HepG2 (cell line): ENCODE data around the gene PLEKHG5. TPM values are rescaled to one million over a fixed set of nuclear protein-coding genes. Genes with fewer than 3 reads are reported as not detected.

ENCODE experiments used
- ARNTL ChIP-seq: sonication (generic); formaldehyde crosslinking; IDR thresholded peaks from 2 replicates; pipeline ENCODE4 v1.4.0; 2020; ENCODE audit warnings: mild to moderate bottlenecking, missing genetic modification reagents
- BRD4 ChIP-seq: sonication (generic); formaldehyde crosslinking; IDR thresholded peaks from 2 replicates; pipeline ENCODE4 v1.4.0; 2020; ENCODE audit warnings: missing genetic modification reagents
- ELF1 ChIP-seq: sonication (generic); formaldehyde crosslinking; IDR thresholded peaks from 2 replicates; pipeline ENCODE4 v1.4.0; 2020; ENCODE audit warnings: missing genetic modification reagents
- HNF4G ChIP-seq, 2 experiments: sonication (generic) in 1 of 2; formaldehyde crosslinking in 1 of 2; IDR thresholded peaks; 2 replicates each; pipeline versions ENCODE4 v1.4.0 to v1.6.1; 2011 to 2020; ENCODE audit warnings: borderline replicate concordance in 2 of 2, low read depth in 2 of 2, mild to moderate bottlenecking in 2 of 2, low read length in 1 of 2, missing genetic modification reagents in 1 of 2, moderate library complexity in 1 of 2
- IRF2 ChIP-seq: IDR thresholded peaks from 2 replicates; pipeline ENCODE4 v1.6.1; 2018; ENCODE audit warnings: missing genetic modification reagents, missing compliant biosample characterization
- LCORL ChIP-seq, 2 experiments: fragments of 450-650 bp in 1 of 2; sonication (generic) in 1 of 2; formaldehyde crosslinking in 1 of 2; IDR thresholded peaks; 2 replicates each; pipeline versions ENCODE4 v1.5.0 to v1.6.1; 2017 to 2020; ENCODE audit warnings: antibody characterized with exemption in 1 of 2, missing genetic modification reagents in 1 of 2
- NAIF1 ChIP-seq: sonication (generic); formaldehyde crosslinking; IDR thresholded peaks from 2 replicates; pipeline ENCODE4 v1.5.0; 2020; ENCODE audit warnings: mild to moderate bottlenecking, missing genetic modification reagents, borderline replicate concordance
- RAD51 ChIP-seq: fragments of 450-650 bp; IDR thresholded peaks from 2 replicates; pipeline ENCODE4 v1.6.1; 2016; ENCODE audit warnings: borderline replicate concordance
- SAFB2 ChIP-seq: sonication (generic); formaldehyde crosslinking; IDR thresholded peaks from 2 replicates; pipeline ENCODE4 v1.5.1; 2020; ENCODE audit warnings: missing genetic modification reagents, low read depth, mild to moderate bottlenecking, borderline replicate concordance
- YY1 ChIP-seq: IDR thresholded peaks from 2 replicates; pipeline ENCODE4 v1.6.1; 2011; ENCODE audit warnings: low read length, low read depth, moderate library complexity, mild to moderate bottlenecking; ENCODE audit not compliant: insufficient read depth, insufficient replicate concordance
- ZFP90 ChIP-seq: sonication (generic); formaldehyde crosslinking; IDR thresholded peaks from 2 replicates; pipeline ENCODE4 v1.8.0; 2022; ENCODE audit warnings: missing genetic modification reagents, mild to moderate bottlenecking, inconsistent platforms, borderline replicate concordance
- ZFYVE20 ChIP-seq: sonication (generic); formaldehyde crosslinking; IDR thresholded peaks from 2 replicates; pipeline ENCODE4 v1.8.0; 2023; ENCODE audit warnings: low read depth, mild to moderate bottlenecking, moderate library complexity, missing genetic modification reagents, borderline replicate concordance
- ZNF136 ChIP-seq: sonication (generic); formaldehyde crosslinking; IDR thresholded peaks from 2 replicates; pipeline ENCODE4 v1.8.1; 2022; ENCODE audit warnings: low read depth, mild to moderate bottlenecking, moderate library complexity, missing genetic modification reagents
- ZNF160 ChIP-seq: sonication (generic); formaldehyde crosslinking; IDR thresholded peaks from 2 replicates; pipeline ENCODE4 v1.8.0; 2022; ENCODE audit warnings: mild to moderate bottlenecking, inconsistent platforms, missing genetic modification reagents
- ZNF230 ChIP-seq: sonication (generic); formaldehyde crosslinking; IDR thresholded peaks from 2 replicates; pipeline ENCODE4 v1.4.0; 2020; ENCODE audit warnings: mild to moderate bottlenecking, missing genetic modification reagents
- ZNF441 ChIP-seq: sonication (generic); formaldehyde crosslinking; IDR thresholded peaks from 2 replicates; pipeline ENCODE4 v1.7.0; 2021; ENCODE audit warnings: missing genetic modification reagents, borderline replicate concordance
- ZSCAN9 ChIP-seq: IDR thresholded peaks from 2 replicates; pipeline ENCODE4 v1.6.1; 2016; ENCODE audit warnings: borderline replicate concordance
- polyA plus RNA-seq, 8 experiments: library from polyadenylated mRNA; depleted of rRNA in 3 of 8; stranded (reverse) in 7 of 8; unstranded in 1 of 8; fragments of >200 nt; fragmentation: Illumina TruSeq in 4 of 8; extraction: Trizol in 4 of 8; gene quantifications; 2 replicates each; pipeline versions ENCODE4 v1.2.1 to v1.2.3, GENCODE V29; 2011 to 2016; ENCODE audit warnings: low read depth in 4 of 8, missing spikeins in 1 of 8, mixed read lengths in 1 of 8; ENCODE audit not compliant: insufficient read depth in 1 of 8
- total RNA-seq, 5 experiments: library from RNA; depleted of rRNA; stranded (reverse); fragments of >200 nt; fragmentation: Illumina TruSeq; extraction: Trizol; gene quantifications; 2 replicates each; pipeline ENCODE4 v1.2.3, GENCODE V29; 2016; ENCODE audit warnings: low read depth in 1 of 5
- TF ChIP-seq, protein P1 (sequence below): sonication (generic); formaldehyde crosslinking; IDR thresholded peaks from 2 replicates; pipeline ENCODE4 v1.9.0; 2021; ENCODE audit warnings: missing genetic modification reagents, mild to moderate bottlenecking, borderline replicate concordance
- TF ChIP-seq, protein P2 (sequence below): sonication (generic); formaldehyde crosslinking; IDR thresholded peaks from 2 replicates; pipeline ENCODE4 v1.5.1; 2020; ENCODE audit warnings: missing genetic modification reagents, mild to moderate bottlenecking, borderline replicate concordance
- TF ChIP-seq, protein P3 (sequence below): sonication (generic); formaldehyde crosslinking; IDR thresholded peaks from 2 replicates; pipeline ENCODE4 v1.4.0; 2020; ENCODE audit warnings: mild to moderate bottlenecking, missing genetic modification reagents, borderline replicate concordance
- TF ChIP-seq, protein P4 (sequence below): IDR thresholded peaks from 2 replicates; pipeline ENCODE4 v1.6.1; 2016; ENCODE audit warnings: low read depth, control low read depth

The PLEKHG5 gene
- total and polyA plus RNA-seq, 2 of the 13 experiments (the other 11 are each of a cell fraction or from before 2014, with no cell fraction given) = 1.9 to 3.5 TPM

DNA sequence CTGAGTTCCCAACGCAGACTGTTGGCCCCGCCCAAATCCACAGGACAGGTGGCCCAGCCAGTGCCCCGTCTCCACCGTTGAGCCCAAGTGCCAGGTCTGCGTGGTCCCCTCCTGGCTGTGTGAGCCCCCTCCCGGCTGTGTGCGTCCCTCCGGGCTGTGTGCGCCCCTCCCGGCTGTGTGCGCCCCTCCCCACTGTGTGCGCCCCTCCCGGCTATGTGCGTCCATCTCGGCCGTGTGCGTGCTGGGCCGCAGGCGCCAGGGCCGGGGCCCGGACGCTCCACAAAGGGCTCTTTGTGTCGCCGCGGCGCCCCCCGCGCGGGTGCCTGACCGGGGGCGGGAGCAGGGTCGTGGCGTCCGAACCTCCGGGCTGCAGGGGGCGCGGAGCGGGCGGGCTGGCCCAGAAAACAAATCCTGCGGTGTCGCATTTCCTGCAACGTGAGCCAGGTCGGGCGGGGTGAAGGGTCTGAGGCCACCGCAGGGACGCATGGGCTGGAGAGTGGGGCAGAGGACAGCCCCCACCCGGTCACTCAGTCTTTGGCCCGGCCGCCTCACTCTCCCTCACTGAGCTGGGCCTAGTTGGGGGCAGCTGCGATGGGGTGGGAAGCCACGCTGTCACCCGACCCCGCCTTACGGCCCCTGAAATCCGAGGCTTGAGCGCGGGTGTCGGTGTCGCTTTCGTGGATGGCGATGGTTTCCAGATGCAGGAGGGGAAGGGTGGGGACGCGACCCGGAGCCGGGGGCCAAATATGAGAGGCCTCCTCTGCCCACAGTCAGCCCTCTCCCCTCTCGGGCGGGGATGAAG lies 44.2 kb downstream of the PLEKHG5 start (continued):
- peak; percentile 99 for TF ChIP-seq ARNTL
- no peak; the same call in none of the 2 replicates for TF ChIP-seq ZNF160 (CRISPR knock-in tag)
- TF ChIP-seq HNF4G (IDR thresholded peaks at IDR 0.05; ENCODE audit: borderline replicate concordance, low read depth, low read length) = 0 out of 2 replicates have a peak, but pooled peaks have one; percentile 19
- TF ChIP-seq HNF4G (CRISPR knock-in tag; IDR thresholded peaks at IDR 0.05; ENCODE audit: borderline replicate concordance, low read depth) = peak; percentile 64; the same call in 1 of the 2 replicates
- peak; percentile 29; the same call in 1 of the 2 replicates for TF ChIP-seq SAFB2 (CRISPR knock-in tag)
- TF ChIP-seq, protein P1, sequence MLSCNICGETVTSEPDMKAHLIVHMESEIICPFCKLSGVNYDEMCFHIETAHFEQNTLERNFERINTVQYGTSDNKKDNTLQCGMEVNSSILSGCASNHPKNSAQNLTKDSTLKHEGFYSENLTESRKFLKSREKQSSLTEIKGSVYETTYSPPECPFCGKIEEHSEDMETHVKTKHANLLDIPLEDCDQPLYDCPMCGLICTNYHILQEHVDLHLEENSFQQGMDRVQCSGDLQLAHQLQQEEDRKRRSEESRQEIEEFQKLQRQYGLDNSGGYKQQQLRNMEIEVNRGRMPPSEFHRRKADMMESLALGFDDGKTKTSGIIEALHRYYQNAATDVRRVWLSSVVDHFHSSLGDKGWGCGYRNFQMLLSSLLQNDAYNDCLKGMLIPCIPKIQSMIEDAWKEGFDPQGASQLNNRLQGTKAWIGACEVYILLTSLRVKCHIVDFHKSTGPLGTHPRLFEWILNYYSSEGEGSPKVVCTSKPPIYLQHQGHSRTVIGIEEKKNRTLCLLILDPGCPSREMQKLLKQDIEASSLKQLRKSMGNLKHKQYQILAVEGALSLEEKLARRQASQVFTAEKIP = no peak
- no peak for TF ChIP-seq RAD51
- 0 out of 2 replicates have a peak, but pooled peaks have one; percentile 20 for TF ChIP-seq ZSCAN9 (CRISPR knock-in tag)
- no peak for TF ChIP-seq LCORL (IDR thresholded peaks at IDR 0.05)
- TF ChIP-seq LCORL (CRISPR knock-in tag; IDR thresholded peaks at IDR 0.05) = peak; percentile 83
- TF ChIP-seq ZFYVE20 = no peak
- peak; percentile 23 for TF ChIP-seq BRD4 (CRISPR knock-in tag)
- TF ChIP-seq IRF2 = peak; percentile 71; the same call in 1 of the 2 replicates
- peak; percentile 60; the same call in 1 of the 2 replicates for TF ChIP-seq ZNF230 (CRISPR knock-in tag)
- TF ChIP-seq, protein P2, sequence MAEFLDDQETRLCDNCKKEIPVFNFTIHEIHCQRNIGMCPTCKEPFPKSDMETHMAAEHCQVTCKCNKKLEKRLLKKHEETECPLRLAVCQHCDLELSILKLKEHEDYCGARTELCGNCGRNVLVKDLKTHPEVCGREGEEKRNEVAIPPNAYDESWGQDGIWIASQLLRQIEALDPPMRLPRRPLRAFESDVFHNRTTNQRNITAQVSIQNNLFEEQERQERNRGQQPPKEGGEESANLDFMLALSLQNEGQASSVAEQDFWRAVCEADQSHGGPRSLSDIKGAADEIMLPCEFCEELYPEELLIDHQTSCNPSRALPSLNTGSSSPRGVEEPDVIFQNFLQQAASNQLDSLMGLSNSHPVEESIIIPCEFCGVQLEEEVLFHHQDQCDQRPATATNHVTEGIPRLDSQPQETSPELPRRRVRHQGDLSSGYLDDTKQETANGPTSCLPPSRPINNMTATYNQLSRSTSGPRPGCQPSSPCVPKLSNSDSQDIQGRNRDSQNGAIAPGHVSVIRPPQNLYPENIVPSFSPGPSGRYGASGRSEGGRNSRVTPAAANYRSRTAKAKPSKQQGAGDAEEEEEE (CRISPR knock-in tag) = no peak
- TF ChIP-seq, protein P3, sequence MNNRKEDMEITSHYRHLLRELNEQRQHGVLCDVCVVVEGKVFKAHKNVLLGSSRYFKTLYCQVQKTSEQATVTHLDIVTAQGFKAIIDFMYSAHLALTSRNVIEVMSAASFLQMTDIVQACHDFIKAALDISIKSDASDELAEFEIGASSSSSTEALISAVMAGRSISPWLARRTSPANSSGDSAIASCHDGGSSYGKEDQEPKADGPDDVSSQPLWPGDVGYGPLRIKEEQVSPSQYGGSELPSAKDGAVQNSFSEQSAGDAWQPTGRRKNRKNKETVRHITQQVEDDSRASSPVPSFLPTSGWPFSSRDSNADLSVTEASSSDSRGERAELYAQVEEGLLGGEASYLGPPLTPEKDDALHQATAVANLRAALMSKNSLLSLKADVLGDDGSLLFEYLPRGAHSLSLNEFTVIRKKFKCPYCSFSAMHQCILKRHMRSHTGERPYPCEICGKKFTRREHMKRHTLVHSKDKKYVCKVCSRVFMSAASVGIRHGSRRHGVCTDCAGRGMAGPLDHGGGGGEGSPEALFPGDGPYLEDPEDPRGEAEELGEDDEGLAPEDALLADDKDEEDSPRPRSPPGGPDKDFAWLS (CRISPR knock-in tag) = no peak
- peak; percentile 77 for TF ChIP-seq ZFP90 (CRISPR knock-in tag)
- no peak for TF ChIP-seq ZNF136 (CRISPR knock-in tag)
- TF ChIP-seq NAIF1 (CRISPR knock-in tag) = peak; percentile 63; the same call in 1 of the 2 replicates
- no peak; the same call in 1 of the 2 replicates for TF ChIP-seq ELF1 (CRISPR knock-in tag)
- TF ChIP-seq, protein P4, sequence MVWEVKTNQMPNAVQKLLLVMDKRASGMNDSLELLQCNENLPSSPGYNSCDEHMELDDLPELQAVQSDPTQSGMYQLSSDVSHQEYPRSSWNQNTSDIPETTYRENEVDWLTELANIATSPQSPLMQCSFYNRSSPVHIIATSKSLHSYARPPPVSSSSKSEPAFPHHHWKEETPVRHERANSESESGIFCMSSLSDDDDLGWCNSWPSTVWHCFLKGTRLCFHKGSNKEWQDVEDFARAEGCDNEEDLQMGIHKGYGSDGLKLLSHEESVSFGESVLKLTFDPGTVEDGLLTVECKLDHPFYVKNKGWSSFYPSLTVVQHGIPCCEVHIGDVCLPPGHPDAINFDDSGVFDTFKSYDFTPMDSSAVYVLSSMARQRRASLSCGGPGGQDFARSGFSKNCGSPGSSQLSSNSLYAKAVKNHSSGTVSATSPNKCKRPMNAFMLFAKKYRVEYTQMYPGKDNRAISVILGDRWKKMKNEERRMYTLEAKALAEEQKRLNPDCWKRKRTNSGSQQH (CRISPR knock-in tag) = no peak
- peak; percentile 56 for TF ChIP-seq YY1
- no peak for TF ChIP-seq ZNF441 (CRISPR knock-in tag)
